SK-N-MC (cell line): Measurements from ENCODE around the gene PHC1.

Experiments used
- EZH2 ChIP-seq: fragments of 200-600 bp; sonication (generic); IDR thresholded peaks from one replicate; pipeline ENCODE4 v1.6.1; 2017; ENCODE audit warnings: antibody characterized with exemption
- FOXP2 ChIP-seq: optimal IDR thresholded peaks from 2 replicates; pipeline ENCODE3; 2011; ENCODE audit warnings: mild to moderate bottlenecking, moderate library complexity; ENCODE audit not compliant: insufficient read depth; ENCODE audit errors: extremely low read length, control extremely low read depth
- POLR2AphosphoS5 ChIP-seq: IDR thresholded peaks from 2 replicates; pipeline ENCODE4 v1.6.1; 2012; ENCODE audit warnings: mild to moderate bottlenecking, low read depth, low read length, borderline replicate concordance

GRCh38 chr12:8980137-8980536 lies 65.8 kb downstream of the PHC1 start:
- no peak for TF ChIP-seq POLR2AphosphoS5
- no peak for TF ChIP-seq EZH2
- TF ChIP-seq FOXP2: no peak
